Endothelial cell (in vitro differentiated cells): Measurements from ENCODE around the gene MBTPS1. TPM values are rescaled to one million over a fixed set of nuclear protein-coding genes. Genes with fewer than 3 reads are reported as not detected.
"Not testable (repeated sequence)": the region's sequence is repeated elsewhere in the genome, so short reads cannot be mapped to it uniquely, and the experiment has no call there.

Source experiments
- DNase-seq: peaks from one replicate; pipeline ENCODE4 v3.0.0; 2021; ENCODE audit warnings: low spot score
- H3K27ac Mint-ChIP-seq: one replicate; pipeline ENCODE4 v1.8.0; 2021; ENCODE audit warnings: mixed read lengths, inconsistent platforms; ENCODE audit not compliant: unreplicated experiment
- H3K27me3 Mint-ChIP-seq: one replicate; pipeline ENCODE4 v1.8.0; 2021; ENCODE audit warnings: mild to moderate bottlenecking, moderate library complexity, mixed read lengths, inconsistent platforms; ENCODE audit not compliant: unreplicated experiment
- H3K36me3 Mint-ChIP-seq: one replicate; pipeline ENCODE4 v1.8.0; 2021; ENCODE audit warnings: mild to moderate bottlenecking, low read depth, mixed read lengths, inconsistent platforms; ENCODE audit not compliant: unreplicated experiment
- H3K4me1 Mint-ChIP-seq: one replicate; pipeline ENCODE4 v1.8.0; 2021; ENCODE audit warnings: mild to moderate bottlenecking, mixed read lengths, inconsistent platforms; ENCODE audit not compliant: unreplicated experiment
- H3K4me3 Mint-ChIP-seq: one replicate; pipeline ENCODE4 v1.8.0; 2021; ENCODE audit warnings: mild to moderate bottlenecking, mixed read lengths, inconsistent platforms; ENCODE audit not compliant: unreplicated experiment
- H3K9me3 Mint-ChIP-seq: one replicate; pipeline ENCODE4 v1.8.0; 2021; ENCODE audit warnings: mixed read lengths, inconsistent platforms; ENCODE audit not compliant: unreplicated experiment
- CTCF ChIP-seq: fragments of 200-600 bp; sonication (generic); IDR thresholded peaks from one replicate; pipeline ENCODE4 v1.5.0; 2021; ENCODE audit warnings: antibody characterized with exemption; ENCODE audit not compliant: unreplicated experiment
- total RNA-seq: library from RNA; stranded (reverse); fragmentation: NEBNext Ultra II Directional; extraction: Animal tissue kit (Norgen Biotek cat#: 25700); gene quantifications from one replicate; pipeline ENCODE4 v1.2.1, GENCODE V29; 2021; ENCODE audit not compliant: unreplicated experiment

Gene MBTPS1
- total RNA-seq, 1 donor from 2014 or later, result 79.7 TPM

GRCh38 chr16:84124257-84125073 is 7.7 kb upstream of the MBTPS1 start:
- H3K4me1 Mint-ChIP-seq, result no peaks in the 10 kb centered on the region
- TF ChIP-seq CTCF, result no peak
- no peak overlapping the region for H3K4me3 Mint-ChIP-seq

GRCh38 chr16:84121007-84121406 is 4.3 kb upstream of the MBTPS1 start:
- Mint-ChIP-seq H3K36me3 (peaks cover 7% of the 10 kb centered on the region), H3K4me3 (no peak overlapping the region), H3K27me3 (peaks cover 4% of the 10 kb centered on the region), H3K9me3 (no peaks in the 10 kb centered on the region), H3K4me1 (peaks cover 7% of the 10 kb centered on the region), H3K27ac (no peak overlapping the region)
- no peak for DNase-seq
- no peak for TF ChIP-seq CTCF

More at GRCh38 chr16:84124257-84125073, 7.7 kb upstream of the MBTPS1 start:
- Mint-ChIP-seq H3K27me3 (no peaks in the 10 kb centered on the region), H3K36me3 (peaks cover 12% of the 10 kb centered on the region), H3K9me3 (no peaks in the 10 kb centered on the region), H3K27ac (no peak overlapping the region)
- no peak for DNase-seq

- Mint-ChIP-seq H3K4me3 (no peak overlapping the region), H3K36me3 (peaks cover 8% of the 10 kb centered on the region), H3K9me3 (no peaks in the 10 kb centered on the region), H3K4me1 (peaks cover 16% of the 10 kb centered on the region), H3K27ac (no peak overlapping the region), H3K27me3 (peaks cover 7% of the 10 kb centered on the region)
- no peak for DNase-seq
- TF ChIP-seq CTCF, result no peak
Observed at GRCh38 chr16:84120023-84120422, 3.3 kb upstream of the MBTPS1 start.

- H3K4me1 Mint-ChIP-seq, result peaks cover 16% of the 10 kb centered on the region
- no peak overlapping the region for H3K27ac Mint-ChIP-seq
Observed at GRCh38 chr16:84119368-84119767, 2.6 kb upstream of the MBTPS1 start.

GRCh38 chr16:84118315-84118714 is 1.6 kb upstream of the MBTPS1 start:
- not testable (repeated sequence) for H3K27ac Mint-ChIP-seq, H3K27me3 Mint-ChIP-seq, H3K9me3 Mint-ChIP-seq, DNase-seq, H3K36me3 Mint-ChIP-seq
- H3K4me1 Mint-ChIP-seq, result peaks cover 16% of the 10 kb centered on the region
- H3K4me3 Mint-ChIP-seq, result peak overlapping the region; percentile 67

More at GRCh38 chr16:84119368-84119767, 2.6 kb upstream of the MBTPS1 start:
- peaks cover 8% of the 10 kb centered on the region for H3K36me3 Mint-ChIP-seq
- no peaks in the 10 kb centered on the region for H3K9me3 Mint-ChIP-seq
- no peak for DNase-seq
- TF ChIP-seq CTCF, result no peak
- H3K27me3 Mint-ChIP-seq, result peaks cover 7% of the 10 kb centered on the region
- no peak overlapping the region for H3K4me3 Mint-ChIP-seq
